ENCODE measurements around the gene CD8B2.
"Not testable (repeated sequence)": the region's sequence is repeated elsewhere in the genome, so short reads cannot be mapped to it uniquely, and the experiment has no call there.

The CD8B2 gene

GRCh38 chr2:106486551-106487385, at the start of gene CD8B2:
CD8B2 (plus strand) TSS chr2:106487364; CDS start chr2:106487427, 63 bp downstream.
- not testable (repeated sequence) for H4K20me1 ChIP-seq (ENCODE audit: insufficient read depth, low read length); H3K4me3 ChIP-seq (ENCODE audit: low read length); H3K4me2 ChIP-seq (ENCODE audit: low read length); H3K27me3 ChIP-seq (ENCODE audit: low read depth, low read length); H3K79me2 ChIP-seq (ENCODE audit: low read length); H2AFZ ChIP-seq (ENCODE audit: low read depth, low read length); H3K27ac ChIP-seq (ENCODE audit: low read length); H3K4me1 ChIP-seq (ENCODE audit: low read length); H3K9me3 ChIP-seq (ENCODE audit: insufficient read depth, low read length); H3K36me3 ChIP-seq (replicated peaks; ENCODE audit: low read depth, low read length); H3K9ac ChIP-seq (ENCODE audit: low read length)

GRCh38 chr2:106461882-106462281, 25.3 kb upstream of the CD8B2 start:
- H3K4me2 ChIP-seq (ENCODE audit: low read length); H3K79me2 ChIP-seq (ENCODE audit: low read length); H2AFZ ChIP-seq (ENCODE audit: low read depth, low read length); H3K36me3 ChIP-seq (replicated peaks; ENCODE audit: low read depth, low read length); H3K9me3 ChIP-seq (ENCODE audit: insufficient read depth, low read length); H3K9ac ChIP-seq (ENCODE audit: low read length); H3K4me3 ChIP-seq (ENCODE audit: low read length); H4K20me1 ChIP-seq (ENCODE audit: insufficient read depth, low read length); H3K4me1 ChIP-seq (ENCODE audit: low read length); H3K27ac ChIP-seq (ENCODE audit: low read length); H3K27me3 ChIP-seq (ENCODE audit: low read depth, low read length): not testable (repeated sequence)

GRCh38 chr2:106467516-106467915, 19.6 kb upstream of the CD8B2 start:
- not testable (repeated sequence) for H3K4me2 ChIP-seq (ENCODE audit: low read length); H4K20me1 ChIP-seq (ENCODE audit: insufficient read depth, low read length); H3K9ac ChIP-seq (ENCODE audit: low read length); H2AFZ ChIP-seq (ENCODE audit: low read depth, low read length); H3K4me1 ChIP-seq (ENCODE audit: low read length); H3K36me3 ChIP-seq (replicated peaks; ENCODE audit: low read depth, low read length); H3K27ac ChIP-seq (ENCODE audit: low read length); H3K9me3 ChIP-seq (ENCODE audit: insufficient read depth, low read length); H3K79me2 ChIP-seq (ENCODE audit: low read length); H3K27me3 ChIP-seq (ENCODE audit: low read depth, low read length); H3K4me3 ChIP-seq (ENCODE audit: low read length)

DNA sequence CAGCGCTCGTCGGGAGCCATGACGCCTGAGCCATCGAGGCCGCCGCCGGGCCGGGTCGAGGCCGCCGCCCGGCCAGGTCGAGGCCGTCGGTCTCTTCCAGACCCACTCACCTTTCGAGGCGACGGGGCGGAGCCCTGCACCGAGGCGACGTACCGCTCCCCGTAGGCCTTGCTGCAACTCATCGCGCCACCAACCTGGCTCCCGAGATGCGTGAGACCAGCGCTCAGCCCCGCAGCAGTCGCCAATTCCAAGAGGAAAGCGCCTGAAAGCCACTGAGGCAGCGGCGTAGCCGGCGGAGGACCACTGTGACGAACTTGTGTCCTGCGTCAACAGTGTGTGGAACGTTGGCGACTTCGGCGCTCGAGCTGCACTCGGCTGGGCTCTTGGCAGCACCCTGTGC, 19.1 kb upstream of the CD8B2 start, which contains the start of gene RGPD3:
Gene RGPD3, minus strand, starts transcription at position 307 of the 400 bp plus-strand sequence. Its CDS starts 125 bp downstream, at position 182.
- H4K20me1 ChIP-seq (ENCODE audit: insufficient read depth, low read length); H2AFZ ChIP-seq (ENCODE audit: low read depth, low read length); H3K9ac ChIP-seq (ENCODE audit: low read length); H3K4me1 ChIP-seq (ENCODE audit: low read length); H3K9me3 ChIP-seq (ENCODE audit: insufficient read depth, low read length); H3K27ac ChIP-seq (ENCODE audit: low read length); H3K36me3 ChIP-seq (replicated peaks; ENCODE audit: low read depth, low read length); H3K4me2 ChIP-seq (ENCODE audit: low read length); H3K79me2 ChIP-seq (ENCODE audit: low read length); H3K4me3 ChIP-seq (ENCODE audit: low read length); H3K27me3 ChIP-seq (ENCODE audit: low read depth, low read length): not testable (repeated sequence)

- not testable (repeated sequence) for H3K4me2 ChIP-seq (ENCODE audit: low read length); H3K36me3 ChIP-seq (replicated peaks; ENCODE audit: low read depth, low read length); H2AFZ ChIP-seq (ENCODE audit: low read depth, low read length); H3K27ac ChIP-seq (ENCODE audit: low read length); H3K9ac ChIP-seq (ENCODE audit: low read length); H3K4me3 ChIP-seq (ENCODE audit: low read length); H3K9me3 ChIP-seq (ENCODE audit: insufficient read depth, low read length); H3K79me2 ChIP-seq (ENCODE audit: low read length); H4K20me1 ChIP-seq (ENCODE audit: insufficient read depth, low read length); H3K27me3 ChIP-seq (ENCODE audit: low read depth, low read length); H3K4me1 ChIP-seq (ENCODE audit: low read length)
Observed at GRCh38 chr2:106470658-106471057, 16.5 kb upstream of the CD8B2 start.

DNA sequence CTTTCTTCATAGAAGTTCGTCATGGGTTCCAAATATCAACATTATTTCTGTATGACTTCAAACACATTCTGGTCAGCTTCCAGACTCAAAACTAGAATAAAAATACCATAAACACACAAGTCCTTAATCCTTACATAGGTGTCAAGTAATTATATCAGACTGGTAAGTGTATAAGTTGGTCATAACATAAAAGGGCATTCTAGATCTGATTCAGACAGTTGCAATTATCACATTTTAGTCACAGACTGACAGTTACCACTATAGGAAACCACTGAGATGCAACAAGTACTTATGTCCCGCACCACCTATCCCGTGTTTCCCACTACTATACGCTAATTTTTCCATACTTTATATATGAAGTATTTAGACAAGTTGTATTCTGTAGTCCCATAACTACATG, 9.5 kb upstream of the CD8B2 start:
- not testable (repeated sequence) for H3K9me3 ChIP-seq (ENCODE audit: insufficient read depth, low read length); H3K27me3 ChIP-seq (ENCODE audit: low read depth, low read length)

GRCh38 chr2:106479563-106479962, 7.6 kb upstream of the CD8B2 start:
- not testable (repeated sequence) for H3K4me2 ChIP-seq (ENCODE audit: low read length); H3K27ac ChIP-seq (ENCODE audit: low read length); H3K79me2 ChIP-seq (ENCODE audit: low read length); H3K9me3 ChIP-seq (ENCODE audit: insufficient read depth, low read length); H3K36me3 ChIP-seq (replicated peaks; ENCODE audit: low read depth, low read length); H4K20me1 ChIP-seq (ENCODE audit: insufficient read depth, low read length); H3K9ac ChIP-seq (ENCODE audit: low read length); H3K27me3 ChIP-seq (ENCODE audit: low read depth, low read length); H2AFZ ChIP-seq (ENCODE audit: low read depth, low read length); H3K4me3 ChIP-seq (ENCODE audit: low read length); H3K4me1 ChIP-seq (ENCODE audit: low read length)

More for the DNA sequence above, 9.5 kb upstream of the CD8B2 start:
- not testable (repeated sequence) for H3K4me3 ChIP-seq (ENCODE audit: low read length); H3K4me1 ChIP-seq (ENCODE audit: low read length); H3K36me3 ChIP-seq (replicated peaks; ENCODE audit: low read depth, low read length); H3K9ac ChIP-seq (ENCODE audit: low read length); H3K27ac ChIP-seq (ENCODE audit: low read length); H4K20me1 ChIP-seq (ENCODE audit: insufficient read depth, low read length); H2AFZ ChIP-seq (ENCODE audit: low read depth, low read length); H3K4me2 ChIP-seq (ENCODE audit: low read length); H3K79me2 ChIP-seq (ENCODE audit: low read length)

DNA sequence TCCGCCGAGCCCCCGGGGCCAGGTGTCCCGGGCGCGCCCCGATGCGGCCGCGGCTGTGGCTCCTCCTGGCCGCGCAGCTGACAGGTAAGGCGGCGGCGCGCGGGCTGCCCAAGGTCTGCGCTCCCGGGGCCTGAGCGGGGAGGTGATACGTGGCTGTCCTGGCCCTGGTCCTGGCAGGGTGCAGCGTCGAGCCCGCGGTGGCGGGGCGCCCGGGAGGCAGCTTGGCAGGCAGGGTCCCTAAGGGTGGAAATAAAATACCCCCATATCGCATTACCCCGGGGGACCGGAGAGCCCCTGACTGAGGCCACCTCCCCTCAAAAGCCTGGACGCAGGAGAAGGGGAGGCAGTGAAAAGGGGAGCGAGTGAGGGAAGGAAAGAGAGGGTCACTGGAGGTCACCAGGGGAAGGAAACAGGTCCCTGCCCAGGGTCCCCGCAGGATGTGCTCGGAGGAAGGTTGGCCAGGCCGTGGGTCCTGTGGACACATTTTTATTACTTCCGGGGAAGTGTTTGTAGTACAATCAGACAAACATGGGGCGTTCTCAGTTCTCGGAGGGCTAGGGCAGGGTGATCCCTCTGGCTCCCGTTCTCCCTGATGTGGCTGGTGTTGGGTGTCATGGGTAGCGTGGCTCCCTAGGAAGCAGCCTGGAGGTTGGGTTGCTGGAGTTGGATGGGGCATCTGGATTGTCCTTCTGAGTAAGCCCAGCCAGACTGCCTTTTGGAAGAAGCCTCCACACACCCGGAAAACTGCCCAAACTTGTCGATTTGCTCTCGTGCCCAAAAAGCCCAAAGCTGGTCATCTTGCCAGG, 425 bp downstream of the CD8B2 start:
- H3K27me3 ChIP-seq (ENCODE audit: low read depth, low read length); H3K27ac ChIP-seq (ENCODE audit: low read length); H3K4me3 ChIP-seq (ENCODE audit: low read length): not testable (repeated sequence)

DNA sequence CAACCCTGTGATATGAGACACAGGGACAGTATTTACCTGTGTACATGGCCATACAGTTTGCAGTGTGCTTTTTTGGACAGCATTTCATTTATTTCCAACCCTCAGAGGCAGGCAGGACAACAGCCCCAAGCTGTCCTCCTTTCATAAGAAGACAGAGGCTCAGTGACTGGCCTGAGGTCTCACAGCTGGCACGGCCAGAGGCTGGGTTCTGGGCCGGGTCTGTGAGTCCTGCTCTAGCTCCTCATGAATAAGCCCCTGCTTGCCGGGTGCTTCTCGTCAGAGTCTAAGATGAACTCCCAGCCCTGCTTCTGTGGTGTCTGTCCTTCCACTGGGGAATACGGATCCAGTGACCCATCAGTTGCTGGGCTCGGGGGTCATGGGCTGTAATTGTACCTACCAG, 2.5 kb downstream of the CD8B2 start:
- not testable (repeated sequence) for H2AFZ ChIP-seq (ENCODE audit: low read depth, low read length); H3K4me2 ChIP-seq (ENCODE audit: low read length); H3K9ac ChIP-seq (ENCODE audit: low read length); H3K36me3 ChIP-seq (replicated peaks; ENCODE audit: low read depth, low read length); H3K79me2 ChIP-seq (ENCODE audit: low read length); H3K4me3 ChIP-seq (ENCODE audit: low read length); H3K27me3 ChIP-seq (ENCODE audit: low read depth, low read length); H3K27ac ChIP-seq (ENCODE audit: low read length); H4K20me1 ChIP-seq (ENCODE audit: insufficient read depth, low read length); H3K9me3 ChIP-seq (ENCODE audit: insufficient read depth, low read length); H3K4me1 ChIP-seq (ENCODE audit: low read length)

More for the DNA sequence above, 425 bp downstream of the CD8B2 start:
- not testable (repeated sequence) for H3K9me3 ChIP-seq (ENCODE audit: insufficient read depth, low read length); H3K36me3 ChIP-seq (replicated peaks; ENCODE audit: low read depth, low read length); H3K79me2 ChIP-seq (ENCODE audit: low read length); H3K4me2 ChIP-seq (ENCODE audit: low read length); H3K9ac ChIP-seq (ENCODE audit: low read length); H3K4me1 ChIP-seq (ENCODE audit: low read length); H2AFZ ChIP-seq (ENCODE audit: low read depth, low read length); H4K20me1 ChIP-seq (ENCODE audit: insufficient read depth, low read length)

All from OCI-LY3 (cell line).